IMR-90 (cell line): ENCODE data around the gene ACYP2. TPM values are rescaled to one million over a fixed set of nuclear protein-coding genes. Genes with fewer than 3 reads are reported as not detected.

Source experiments
- ATAC-seq: fragments of 200-7000 bp; cut with Tn5 transposase; 2 replicates; pipeline ENCODE4 v1.9.1; 2020; ENCODE audit warnings: low read depth, mild to moderate bottlenecking, moderate library complexity
- BruUV-seq: library from RNA; stranded (reverse); fragments of 400-500 nt; replicated peaks from 2 replicates; lab custom pipeline; 2021; lab: Mats Ljungman, UMichigan
- CTCF ChIA-PET: fragments of 300-600 bp; formaldehyde crosslinking; extraction: SDS; loops from one replicate; lab custom pipeline; 2021; ENCODE audit warnings: antibody characterized with exemption; lab: Yijun Ruan, JAX
- POLR2A ChIA-PET: fragments of 300-600 bp; sonication (Branson Sonifier 250); formaldehyde crosslinking; loops from one replicate; lab custom pipeline; 2022; ENCODE audit warnings: antibody characterized with exemption; ENCODE audit not compliant: unreplicated experiment; lab: Charles Lee
- DNase-seq: peaks from one replicate; pipeline ENCODE4 v3.0.0; 2013
- H2AFZ ChIP-seq: replicated peaks from 2 replicates; pipeline ENCODE3; 2013; ENCODE audit warnings: low read length, mild to moderate bottlenecking; ENCODE audit not compliant: poor library complexity
- H2AK5ac ChIP-seq: 2 replicates; pipeline ENCODE4 v1.6.1; 2013; ENCODE audit warnings: low read depth, low read length, inconsistent platforms
- H2AK9ac ChIP-seq: replicated peaks from 2 replicates; pipeline ENCODE3; 2013; ENCODE audit warnings: mild to moderate bottlenecking, low read depth, low read length, moderate library complexity; ENCODE audit not compliant: poor library complexity
- H2BK120ac ChIP-seq: 2 replicates; pipeline ENCODE4 v1.6.1; 2013; ENCODE audit warnings: low read depth, low read length, inconsistent platforms
- H2BK15ac ChIP-seq: 3 replicates; pipeline ENCODE4 v1.6.1; 2013; ENCODE audit warnings: low read depth, low read length, inconsistent platforms
- H2BK20ac ChIP-seq: 2 replicates; pipeline ENCODE4 v1.6.1; 2013; ENCODE audit warnings: low read depth, mild to moderate bottlenecking, inconsistent platforms, low read length, moderate library complexity
- H2BK5ac ChIP-seq: 2 replicates; pipeline ENCODE4 v1.6.1; 2013; ENCODE audit warnings: mild to moderate bottlenecking, low read depth, low read length, inconsistent platforms; ENCODE audit not compliant: poor library complexity, severe bottlenecking
- H3K14ac ChIP-seq: replicated peaks from 2 replicates; pipeline ENCODE4 v1.6.1; 2013; ENCODE audit warnings: low read depth, low read length, inconsistent platforms
- H3K18ac ChIP-seq: 2 replicates; pipeline ENCODE4 v1.6.1; 2013; ENCODE audit warnings: low read depth, low read length, control low read depth
- H3K23ac ChIP-seq: 2 replicates; pipeline ENCODE4 v1.6.1; 2013; ENCODE audit warnings: low read depth, low read length, inconsistent platforms
- H3K27ac ChIP-seq: 2 replicates; pipeline ENCODE4 v1.5.1; 2013; ENCODE audit warnings: mild to moderate bottlenecking, control low read depth, low read length; ENCODE audit not compliant: insufficient read depth
- H3K27me3 ChIP-seq: 2 replicates; pipeline ENCODE4 v1.6.1; 2013; ENCODE audit warnings: low read length; ENCODE audit not compliant: control insufficient read depth, insufficient read depth
- H3K36me3 ChIP-seq: 2 replicates; pipeline ENCODE4 v1.6.1; 2013; ENCODE audit warnings: low read length, mixed read lengths; ENCODE audit not compliant: control insufficient read depth, insufficient read depth
- H3K4ac ChIP-seq: 2 replicates; pipeline ENCODE4 v1.6.1; 2013; ENCODE audit warnings: low read depth, low read length, inconsistent platforms
- H3K4me1 ChIP-seq: 2 replicates; pipeline ENCODE4 v1.6.1; 2013; ENCODE audit warnings: low read length, mixed read lengths; ENCODE audit not compliant: control insufficient read depth, insufficient read depth
- H3K4me2 ChIP-seq: 2 replicates; pipeline ENCODE4 v1.6.1; 2013; ENCODE audit warnings: low read depth, mild to moderate bottlenecking, control low read depth, low read length, moderate library complexity
- H3K4me3 ChIP-seq: 2 replicates; pipeline ENCODE4 v1.5.1; 2013; ENCODE audit warnings: low read depth, mild to moderate bottlenecking, control low read depth, low read length, moderate library complexity; ENCODE audit not compliant: insufficient read depth
- H3K56ac ChIP-seq: 2 replicates; pipeline ENCODE4 v1.6.1; 2013; ENCODE audit warnings: low read length, inconsistent platforms; ENCODE audit not compliant: insufficient read depth; ENCODE audit errors: extremely low read depth
- H3K79me1 ChIP-seq, 2 experiments: 2 replicates each; pipeline ENCODE4 v1.6.1; 2013; ENCODE audit warnings: low read length in 2 of 2, inconsistent platforms in 1 of 2, low read depth in 1 of 2
- H3K9ac ChIP-seq: 2 replicates; pipeline ENCODE4 v1.6.1; 2013; ENCODE audit warnings: low read depth, low read length, control low read depth
- H3K9me1 ChIP-seq: 2 replicates; pipeline ENCODE4 v1.6.1; 2013; ENCODE audit warnings: low read length, inconsistent platforms; ENCODE audit not compliant: insufficient read depth
- H3K9me3 ChIP-seq: 2 replicates; pipeline ENCODE4 v1.6.1; 2013; ENCODE audit warnings: low read length; ENCODE audit not compliant: control insufficient read depth, insufficient read depth
- H4K20me1 ChIP-seq: 2 replicates; pipeline ENCODE4 v1.6.1; 2013; ENCODE audit warnings: low read length, inconsistent platforms; ENCODE audit not compliant: insufficient read depth
- H4K5ac ChIP-seq: 2 replicates; pipeline ENCODE4 v1.6.1; 2013; ENCODE audit warnings: mild to moderate bottlenecking, low read depth, low read length, control low read depth
- H4K8ac ChIP-seq, 2 experiments: 2 replicates each; pipeline ENCODE4 v1.6.1; 2013; ENCODE audit warnings: low read depth in 2 of 2, low read length in 2 of 2, control low read depth in 1 of 2, inconsistent platforms in 1 of 2
- H4K91ac ChIP-seq: 2 replicates; pipeline ENCODE4 v1.6.1; 2013; ENCODE audit warnings: low read depth, low read length, inconsistent platforms; ENCODE audit not compliant: insufficient read depth
- BHLHE40 ChIP-seq: fragments of 150-350 bp; IDR thresholded peaks from 2 replicates; pipeline ENCODE4 v1.6.1; 2016; ENCODE audit warnings: mild to moderate bottlenecking, low read depth, low read length
- CEBPB ChIP-seq: IDR thresholded peaks from 2 replicates; pipeline ENCODE4 v1.6.1; 2012; ENCODE audit warnings: low read depth, low read length, improper control_type of control experiment
- ELK1 ChIP-seq: fragments of 150-350 bp; IDR thresholded peaks from 2 replicates; pipeline ENCODE4 v1.6.1; 2016; ENCODE audit warnings: low read depth, mild to moderate bottlenecking, low read length, moderate library complexity, borderline replicate concordance
- FOS ChIP-seq: fragments of 150-350 bp; IDR thresholded peaks from 2 replicates; pipeline ENCODE4 v1.6.1; 2016; ENCODE audit warnings: low read depth, low read length
- POLR2A ChIP-seq: IDR thresholded peaks from 2 replicates; pipeline ENCODE4 v1.6.1; 2012; ENCODE audit warnings: mild to moderate bottlenecking, low read depth, low read length
- WGBS, 2 experiments: methylation state at CpG; one replicate each; pipeline versions ENCODE4 v1.1.5 to v1.1.7; 2013; ENCODE audit warnings: missing lambda C conversion rate in 2 of 2; ENCODE audit not compliant: insufficient read length in 1 of 2; ENCODE audit errors: extremely low coverage in 2 of 2; 5-methylcytosine and 5-hydroxymethylcytosine counted together
- dilution Hi-C: fragments of 300-500 bp; cut with HindIII; formaldehyde crosslinking; loops from one replicate; pipeline ENCODE4 v1.14.3; 2018; ENCODE audit warnings: low sequenced_read_pairs; ENCODE audit not compliant: unreplicated experiment
- in situ Hi-C: fragments of 300-500 bp; cut with MboI; formaldehyde crosslinking; loops from 3 replicates; pipeline ENCODE4 v1.14.3; 2019; ENCODE audit warnings: low sequenced_read_pairs, inconsistent platforms, mixed read lengths
- intact Hi-C: fragments of 100-400 bp; cut with micrococcal nuclease; formaldehyde crosslinking; loops from 2 replicates; pipeline ENCODE4 v1.10.0; 2022
- polyA plus RNA-seq, 3 experiments: library from polyadenylated mRNA; depleted of rRNA; stranded (reverse); fragments of >200 nt; gene quantifications; 2 replicates each; pipeline ENCODE4 v1.2.3, GENCODE V29; 2012; ENCODE audit warnings: low replicate concordance in 1 of 3
- total RNA-seq: library from RNA; depleted of rRNA; stranded (reverse); fragments of >200 nt; gene quantifications from 2 replicates; pipeline ENCODE4 v1.2.3, GENCODE V29; 2012

Gene ACYP2
- total and polyA plus RNA-seq, 2 of the 4 experiments (the other 2 are of a cell fraction) = 3.9 to 7.4 TPM

GRCh38 chr2:54306556-54306955 lies 191.1 kb downstream of the ACYP2 start:
- Histone ChIP-seq H2AK9ac (no peak overlapping the region), H3K9ac (no peak overlapping the region), H3K27me3 (no peaks in the 10 kb centered on the region), H3K4me3 (no peak overlapping the region), H3K4me2 (no peak overlapping the region), H3K4ac (no peak overlapping the region), H2BK15ac (no peak overlapping the region), H4K20me1 (no peaks in the 10 kb centered on the region), H3K9me3 (no peaks in the 10 kb centered on the region), H2AK5ac (peak overlapping the region; percentile 8; the same call in 1 of the 2 replicates), H2BK120ac (peak overlapping the region; percentile 36; the same call in 1 of the 2 replicates), H3K4me1 (peaks cover 5% of the 10 kb centered on the region), H3K9me1 (no peaks in the 10 kb centered on the region), H2BK5ac (no peak overlapping the region), H3K23ac (no peak overlapping the region), H3K79me1 (no peaks in the 10 kb centered on the region), H3K27ac (no peak overlapping the region), H2AFZ (no peak overlapping the region), H3K56ac (no peak overlapping the region), H3K18ac (no peak overlapping the region), H3K14ac (no peak overlapping the region), H3K36me3 (no peaks in the 10 kb centered on the region), H4K5ac (no peak overlapping the region), H4K8ac (no peak overlapping the region), H4K91ac (no peak overlapping the region), H2BK20ac (no peak overlapping the region)
- dilution Hi-C loops = no loop called here
- TF ChIP-seq POLR2A (no peak), ELK1 (no peak), CEBPB (no peak), FOS (no peak), BHLHE40 (no peak)
- DNase-seq (peak; percentile 64), ATAC-seq (peak; percentile 67)
- intact Hi-C loops = no loop called here
- ChIA-PET CTCF (no interaction called here), POLR2A (no interaction called here)
- in situ Hi-C loops = no loop called here
- WGBS, 2 experiments = no CpG with 5 or more reads among the region's 3 CpGs
- BruUV-seq = no TSS peak
